KOPT-K1 (cell line): Measurements from ENCODE around the gene MYO1A.

Source experiments
- H3K27ac ChIP-seq: fragments of 200-600 bp; sonication (generic); 2 replicates; pipeline ENCODE4 v1.5.1; 2016; ENCODE audit warnings: antibody characterized with exemption, mild to moderate bottlenecking, low read depth, low read length; ENCODE audit not compliant: poor library complexity, severe bottlenecking
- H3K36me3 ChIP-seq: fragments of 200-600 bp; sonication (generic); 2 replicates; pipeline ENCODE4 v1.5.1; 2017; ENCODE audit warnings: antibody characterized with exemption, mild to moderate bottlenecking, low read length, moderate library complexity; ENCODE audit not compliant: insufficient read depth
- H3K9me3 ChIP-seq: fragments of 200-600 bp; sonication (generic); 2 replicates; pipeline ENCODE4 v1.5.1; 2017; ENCODE audit warnings: antibody characterized with exemption, low read length, mild to moderate bottlenecking; ENCODE audit not compliant: insufficient read depth, poor library complexity, severe bottlenecking

MYO1A gene

DNA sequence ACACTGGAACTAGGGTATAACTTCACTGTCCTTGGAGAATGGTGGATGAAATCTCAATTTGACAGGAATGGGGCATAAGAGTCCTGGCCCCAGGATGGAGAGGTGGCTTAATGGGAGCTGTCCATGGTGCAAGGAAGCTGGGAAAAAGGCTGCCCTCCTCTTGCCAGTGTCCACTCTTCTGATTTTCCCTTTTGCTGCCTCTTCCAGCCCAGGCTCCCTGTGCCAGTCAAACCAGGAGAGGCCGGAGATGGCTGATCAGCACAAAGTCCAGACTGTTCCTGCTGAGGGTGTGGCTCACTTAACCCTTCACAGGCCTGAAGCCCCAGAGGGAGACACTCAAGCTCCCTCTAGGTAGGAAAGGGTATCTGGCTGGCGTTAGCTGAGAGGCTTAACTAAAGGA lies at the start of gene MYO1A:
MYO1A (minus strand) TSS at position 240 of the 400 bp plus-strand sequence. CDS start 1,806 bp downstream, outside the sequence.
- peaks cover 6% of the 10 kb centered on the region for H3K9me3 ChIP-seq

DNA sequence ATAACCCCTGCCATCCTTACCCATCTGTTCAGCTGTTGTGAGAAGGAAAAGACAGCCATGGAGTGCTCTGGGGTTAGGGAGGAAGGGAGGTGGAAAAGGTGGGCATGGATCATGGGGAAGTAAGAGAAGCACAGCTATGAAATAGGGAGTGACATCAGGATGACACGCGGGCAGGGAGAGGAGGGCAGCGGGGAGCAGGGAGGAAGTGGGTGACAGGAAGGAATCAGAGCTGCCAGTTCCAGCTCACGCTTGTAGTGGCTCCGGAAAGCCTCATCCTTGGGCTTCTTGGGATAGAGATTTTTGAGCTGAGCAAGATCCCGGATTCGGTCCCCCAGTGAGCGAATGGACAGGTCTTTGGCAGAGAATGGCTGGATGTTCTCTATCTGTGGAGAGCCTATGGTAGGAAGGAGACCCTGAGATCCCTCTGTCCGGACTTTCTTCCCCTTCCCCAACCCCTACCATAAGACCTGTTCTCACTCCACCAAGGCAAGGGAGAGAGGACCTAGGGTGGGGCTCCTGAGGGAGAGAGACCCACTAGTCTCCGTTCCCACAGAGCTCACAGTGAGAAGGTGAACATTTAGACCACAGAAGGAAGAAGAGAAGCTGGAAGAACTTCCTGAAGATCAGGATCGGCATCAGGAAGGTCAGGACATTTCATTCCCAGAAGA lies 49.3 kb upstream of the MYO1A start:
- H3K36me3 ChIP-seq: peaks cover 86% of the 10 kb centered on the region
- H3K9me3 ChIP-seq: no peaks in the 10 kb centered on the region
- no peak overlapping the region for H3K27ac ChIP-seq

More for the DNA sequence above, at the start of gene MYO1A:
- Histone ChIP-seq H3K36me3 (peaks cover 6% of the 10 kb centered on the region), H3K27ac (peak within 1 kb of the TSS; percentile 74)

DNA sequence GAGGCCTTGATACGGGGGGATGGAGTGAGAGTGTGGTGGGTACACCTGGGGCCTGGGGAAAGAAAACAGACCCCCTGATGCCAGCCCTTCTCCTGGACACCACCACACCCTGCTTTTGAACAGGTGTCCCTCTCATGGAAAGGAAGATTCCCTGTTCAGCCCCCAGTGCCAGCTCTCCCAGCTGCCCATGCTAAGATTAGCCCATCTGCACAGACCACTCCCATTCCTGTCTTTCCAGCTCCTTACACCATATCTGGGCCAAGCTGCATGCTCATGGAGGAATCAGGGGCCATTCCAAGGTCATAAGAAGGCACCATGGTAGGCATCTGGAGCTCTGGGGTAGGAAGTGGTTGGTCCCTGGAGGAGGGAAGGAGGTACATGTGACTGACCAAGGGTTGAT lies 48.6 kb upstream of the MYO1A start:
- no peak overlapping the region for H3K27ac ChIP-seq
- no peaks in the 10 kb centered on the region for H3K9me3 ChIP-seq
- peaks cover 85% of the 10 kb centered on the region for H3K36me3 ChIP-seq

DNA sequence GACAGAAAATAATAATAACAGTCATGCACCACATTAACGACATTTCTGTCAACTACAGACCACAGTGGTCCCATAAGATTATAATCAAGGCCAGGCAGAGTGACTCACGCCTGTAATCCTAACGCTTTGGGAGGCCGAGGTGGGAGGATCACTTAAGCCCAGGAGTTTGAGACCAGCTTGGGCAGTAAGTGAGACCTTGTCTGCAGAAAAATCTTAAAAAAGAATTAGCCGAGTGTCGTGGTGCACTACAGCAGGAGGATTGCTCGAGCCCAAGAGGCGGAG lies 47.6 kb upstream of the MYO1A start:
- H3K9me3 ChIP-seq: no peaks in the 10 kb centered on the region
- H3K36me3 ChIP-seq: peaks cover 89% of the 10 kb centered on the region
- no peak overlapping the region for H3K27ac ChIP-seq

DNA sequence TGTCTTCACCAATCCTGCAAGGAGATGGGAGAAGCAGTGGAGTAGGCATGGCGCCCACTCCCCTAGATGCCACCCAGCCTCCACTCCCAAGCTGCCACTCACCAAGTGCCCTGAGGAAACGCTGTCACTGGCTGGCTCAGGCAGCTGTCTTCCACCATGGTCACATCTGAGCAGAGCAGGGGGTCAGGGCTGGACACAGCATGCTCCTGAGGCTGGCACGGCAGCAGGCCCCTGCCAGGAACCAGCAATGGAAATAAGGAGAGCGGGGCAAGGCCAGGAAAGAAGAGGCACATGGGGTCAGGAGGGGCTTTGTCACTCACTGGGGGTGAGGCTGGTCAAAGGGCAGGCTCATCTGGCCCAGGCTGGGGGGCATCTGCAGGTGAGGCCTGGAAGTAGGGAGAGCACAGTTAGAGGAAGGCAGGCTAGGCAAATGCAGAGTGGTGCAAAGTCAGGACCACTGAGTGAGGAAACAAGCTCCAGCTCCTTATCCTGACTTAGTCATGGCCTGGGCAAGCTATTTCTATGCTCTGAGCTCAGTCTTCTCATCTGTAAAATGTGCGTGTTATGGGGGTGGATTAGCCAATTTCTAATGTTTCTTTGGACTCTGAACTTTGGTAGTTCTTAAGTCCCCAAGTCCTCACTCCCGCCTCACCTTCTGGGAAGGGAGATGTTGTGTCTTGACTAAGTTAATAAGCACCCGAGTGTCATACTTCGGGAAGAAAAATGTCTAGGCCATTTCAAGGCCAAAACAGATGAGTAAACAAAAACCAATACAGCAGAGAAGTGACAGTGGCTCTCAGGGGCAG lies 47.0 kb upstream of the MYO1A start:
- Histone ChIP-seq H3K36me3 (peaks cover 89% of the 10 kb centered on the region), H3K9me3 (no peaks in the 10 kb centered on the region), H3K27ac (no peak overlapping the region)

DNA sequence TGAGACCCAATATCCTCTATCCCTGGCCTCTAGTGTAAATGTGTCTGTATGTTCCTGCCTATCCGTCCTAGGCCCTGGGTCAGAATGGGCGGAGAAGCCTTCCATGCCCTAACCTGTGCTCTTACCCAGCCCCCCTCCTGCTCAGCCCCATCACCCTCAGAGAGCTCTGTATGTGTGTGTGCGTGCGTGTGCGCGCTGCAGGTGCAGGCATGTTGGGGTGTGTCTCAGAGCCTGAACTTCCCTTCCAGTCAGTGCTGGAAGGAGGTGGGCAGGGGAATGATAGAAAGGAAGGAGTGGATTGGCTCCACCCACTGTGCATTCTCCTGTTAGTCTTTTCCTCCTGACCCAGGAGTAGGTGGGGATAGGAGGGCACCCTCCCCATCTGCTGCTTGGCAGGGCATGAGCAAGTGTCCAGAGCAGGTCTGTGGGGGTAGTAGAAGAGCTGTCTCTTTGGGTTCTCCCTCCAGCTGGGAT lies 46.2 kb upstream of the MYO1A start:
- peaks cover 93% of the 10 kb centered on the region for H3K36me3 ChIP-seq

DNA sequence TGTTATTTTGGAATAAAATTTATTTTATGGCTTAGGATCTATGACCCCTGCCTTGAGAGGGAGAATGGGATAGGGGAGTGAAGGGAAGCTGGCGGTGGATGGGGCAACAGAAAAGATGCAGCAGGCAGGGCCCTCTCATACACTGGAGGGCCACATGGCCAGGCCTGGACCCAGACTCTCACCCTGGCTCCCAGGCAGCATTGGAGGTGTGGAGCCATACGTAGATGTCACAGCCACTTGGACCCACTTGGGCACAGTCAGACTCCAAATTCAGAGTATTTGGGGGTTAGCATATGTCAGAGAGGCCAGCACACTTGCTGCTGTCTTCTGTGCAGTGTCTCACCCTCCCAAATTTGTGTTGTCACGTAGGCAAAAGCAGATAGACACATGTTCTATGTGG lies 45.5 kb upstream of the MYO1A start:
- H3K9me3 ChIP-seq: no peaks in the 10 kb centered on the region
- no peak overlapping the region for H3K27ac ChIP-seq
- peaks cover 94% of the 10 kb centered on the region for H3K36me3 ChIP-seq

More for the DNA sequence above, 46.2 kb upstream of the MYO1A start:
- H3K9me3 ChIP-seq: no peaks in the 10 kb centered on the region
- H3K27ac ChIP-seq: no peak overlapping the region

DNA sequence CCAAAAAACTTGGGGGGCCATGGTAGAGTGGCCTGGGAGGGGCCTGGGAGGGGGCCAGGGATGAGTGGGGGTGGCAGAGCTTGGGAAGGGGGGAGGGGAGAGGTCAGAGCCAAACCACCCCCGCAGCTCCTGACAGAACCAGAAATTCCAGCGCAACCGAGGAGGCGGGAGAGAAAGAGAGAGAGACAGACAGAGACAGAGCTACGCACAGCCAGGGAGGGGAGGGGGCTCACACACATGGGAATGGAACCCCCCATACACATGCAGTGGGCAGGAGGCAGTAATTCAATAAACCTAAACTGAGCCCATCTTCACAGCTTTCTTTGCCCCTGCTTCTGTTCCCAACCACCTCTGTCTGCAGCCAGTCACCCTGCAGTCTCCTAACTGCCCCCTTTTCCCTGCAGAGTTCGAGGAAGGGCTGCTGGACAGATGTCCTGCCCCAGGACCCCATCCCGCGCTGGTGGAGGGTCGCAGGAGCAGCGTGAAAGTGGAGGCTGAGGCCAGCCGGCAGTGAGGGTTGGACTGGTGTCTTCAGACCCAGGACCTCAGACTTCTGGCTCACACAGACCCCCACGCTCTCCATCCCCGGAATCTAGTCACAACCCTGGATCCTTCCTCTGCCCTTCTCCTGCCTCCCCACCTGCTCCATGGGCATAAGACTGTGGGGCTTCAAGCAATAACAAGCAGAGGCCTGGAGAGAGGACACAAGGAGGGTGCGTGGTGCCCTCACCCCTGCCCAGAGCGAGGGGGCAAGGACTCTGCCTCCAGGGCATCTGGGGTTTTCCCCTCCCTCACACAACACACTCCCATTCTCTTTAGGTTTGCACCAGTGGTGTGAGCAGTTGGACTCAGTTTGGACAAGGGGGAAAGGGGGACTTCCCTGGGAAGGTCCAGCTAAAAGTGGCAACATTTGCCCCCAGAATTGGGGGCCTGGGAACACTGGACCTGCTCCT lies 44.6 kb upstream of the MYO1A start:
- H3K9me3 ChIP-seq: no peaks in the 10 kb centered on the region
- peak overlapping the region; percentile 19 for H3K27ac ChIP-seq
- peaks cover 84% of the 10 kb centered on the region for H3K36me3 ChIP-seq

DNA sequence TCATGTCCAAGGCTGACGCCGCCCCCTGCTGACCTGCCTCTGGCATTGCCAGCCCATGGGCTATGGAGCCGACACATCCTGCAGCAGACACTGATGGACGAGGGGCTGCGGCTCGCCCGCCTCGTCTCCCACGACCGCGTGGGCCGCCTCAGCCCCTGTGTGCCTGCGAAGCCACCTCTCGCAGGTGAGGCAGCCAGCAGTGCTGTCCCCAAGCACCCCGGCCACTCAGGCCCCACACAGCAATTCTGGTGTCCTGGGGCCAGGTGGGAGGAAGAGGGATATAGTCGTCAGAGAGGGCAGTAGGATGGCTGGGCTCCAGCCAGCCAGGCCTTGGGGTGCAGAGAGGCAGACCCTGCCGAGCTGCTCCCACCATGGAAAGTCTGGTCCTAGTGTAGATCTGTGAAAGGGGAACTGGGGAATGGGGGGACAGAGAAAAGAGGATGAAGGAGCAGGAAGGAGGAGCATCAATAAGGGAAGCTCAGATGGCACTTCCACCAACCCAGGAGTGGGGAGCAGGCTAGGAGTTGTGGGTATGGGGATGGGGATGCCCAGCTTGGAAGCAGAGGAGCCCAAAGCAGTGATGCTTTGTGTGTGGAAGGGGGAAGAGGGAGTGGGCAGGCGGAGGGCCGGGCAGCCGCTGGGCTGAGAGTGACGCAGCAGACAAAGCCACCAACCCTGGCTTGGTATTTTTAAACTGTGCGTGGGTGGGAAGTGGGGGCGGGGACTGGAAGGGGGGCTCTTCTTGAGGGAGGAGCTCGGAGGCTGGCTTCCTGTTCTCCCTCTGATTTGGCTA lies 43.7 kb upstream of the MYO1A start:
- no peaks in the 10 kb centered on the region for H3K9me3 ChIP-seq
- H3K36me3 ChIP-seq: peaks cover 76% of the 10 kb centered on the region
- peak overlapping the region; percentile 47 for H3K27ac ChIP-seq

DNA sequence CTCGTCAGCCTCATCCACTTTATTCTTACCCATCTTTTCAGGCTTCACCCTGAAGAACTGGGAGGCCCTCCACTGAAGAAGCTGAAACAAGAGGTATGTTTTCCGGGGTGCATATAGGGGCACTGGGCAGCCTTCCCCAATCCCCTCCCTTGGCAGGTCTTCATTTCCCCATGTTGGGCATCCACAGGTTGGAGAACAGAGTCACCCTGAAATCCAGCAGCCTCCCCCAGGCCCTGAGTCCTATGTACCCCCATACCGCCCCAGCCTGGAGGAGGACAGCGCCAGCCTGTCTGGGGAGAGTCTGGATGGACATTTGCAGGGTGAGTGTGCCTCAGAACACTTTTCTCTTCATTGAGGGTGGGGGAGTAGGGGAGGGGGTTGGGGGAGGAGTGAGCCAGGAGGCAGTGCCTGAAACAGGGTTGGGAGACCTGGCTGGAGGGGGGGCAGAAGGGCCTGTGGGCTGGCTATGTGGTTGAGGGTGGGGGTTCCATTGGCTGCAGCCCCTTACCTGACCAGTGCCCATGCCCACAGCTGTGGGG lies 43.0 kb upstream of the MYO1A start:
- Histone ChIP-seq H3K36me3 (peaks cover 69% of the 10 kb centered on the region), H3K27ac (no peak overlapping the region), H3K9me3 (no peaks in the 10 kb centered on the region)

DNA sequence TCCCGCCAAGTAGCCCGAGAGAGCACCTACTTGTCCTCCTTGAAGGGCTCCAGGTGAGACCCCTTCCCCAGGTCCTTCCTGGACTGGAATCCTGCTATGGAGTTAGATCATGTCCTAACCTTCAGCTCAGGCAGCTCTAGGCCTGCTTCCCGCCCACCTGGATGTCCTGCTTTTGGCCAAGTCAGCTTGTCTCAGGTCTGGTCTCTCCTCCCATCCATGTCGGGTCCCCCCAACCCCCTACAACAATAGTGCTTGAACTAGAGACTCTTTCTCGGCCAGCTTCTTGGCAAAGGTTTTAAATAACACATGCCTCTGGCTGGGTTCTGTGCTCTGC lies 42.6 kb upstream of the MYO1A start:
- H3K36me3 ChIP-seq: peaks cover 65% of the 10 kb centered on the region
- H3K9me3 ChIP-seq: no peaks in the 10 kb centered on the region
- no peak overlapping the region for H3K27ac ChIP-seq

DNA sequence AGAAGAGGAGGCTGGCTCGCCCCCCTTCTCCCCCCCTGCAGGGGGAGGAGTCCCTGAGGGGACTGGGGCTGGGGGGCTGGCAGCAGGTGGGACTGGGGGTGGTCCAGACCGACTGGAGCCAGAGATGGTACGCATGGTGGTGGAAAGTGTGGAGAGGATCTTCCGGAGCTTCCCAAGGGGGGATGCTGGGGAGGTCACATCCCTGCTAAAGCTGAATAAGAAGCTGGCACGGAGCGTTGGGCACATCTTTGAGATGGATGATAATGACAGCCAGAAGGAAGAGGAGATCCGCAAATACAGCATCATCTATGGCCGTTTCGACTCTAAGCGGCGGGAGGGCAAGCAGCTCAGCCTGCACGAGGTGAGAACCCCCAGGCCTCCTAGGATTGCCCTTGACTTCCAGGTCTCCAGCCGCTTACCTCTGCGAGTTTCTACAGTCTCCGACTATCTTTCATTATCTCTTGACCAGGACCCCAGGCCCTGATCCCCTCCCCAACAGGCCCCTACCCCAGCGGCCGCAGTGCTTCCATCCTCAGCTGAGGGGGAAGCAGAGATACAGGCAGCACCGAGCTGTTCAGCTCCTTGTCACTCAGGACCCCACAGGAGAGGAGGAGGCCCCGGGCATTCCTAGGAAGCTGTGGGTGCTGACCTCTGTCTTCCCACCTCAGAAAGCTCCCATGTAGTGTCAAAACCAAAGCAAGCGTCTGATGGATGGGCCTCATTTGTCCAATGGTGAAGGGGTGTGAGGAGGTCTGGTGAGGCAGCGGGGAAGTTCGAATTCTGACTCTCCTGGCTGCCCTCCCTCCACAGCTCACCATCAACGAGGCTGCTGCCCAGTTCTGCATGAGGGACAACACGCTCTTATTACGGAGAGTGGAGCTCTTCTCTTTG lies 42.0 kb upstream of the MYO1A start:
- peaks cover 58% of the 10 kb centered on the region for H3K36me3 ChIP-seq
- H3K27ac ChIP-seq: no peak overlapping the region
- H3K9me3 ChIP-seq: no peaks in the 10 kb centered on the region

DNA sequence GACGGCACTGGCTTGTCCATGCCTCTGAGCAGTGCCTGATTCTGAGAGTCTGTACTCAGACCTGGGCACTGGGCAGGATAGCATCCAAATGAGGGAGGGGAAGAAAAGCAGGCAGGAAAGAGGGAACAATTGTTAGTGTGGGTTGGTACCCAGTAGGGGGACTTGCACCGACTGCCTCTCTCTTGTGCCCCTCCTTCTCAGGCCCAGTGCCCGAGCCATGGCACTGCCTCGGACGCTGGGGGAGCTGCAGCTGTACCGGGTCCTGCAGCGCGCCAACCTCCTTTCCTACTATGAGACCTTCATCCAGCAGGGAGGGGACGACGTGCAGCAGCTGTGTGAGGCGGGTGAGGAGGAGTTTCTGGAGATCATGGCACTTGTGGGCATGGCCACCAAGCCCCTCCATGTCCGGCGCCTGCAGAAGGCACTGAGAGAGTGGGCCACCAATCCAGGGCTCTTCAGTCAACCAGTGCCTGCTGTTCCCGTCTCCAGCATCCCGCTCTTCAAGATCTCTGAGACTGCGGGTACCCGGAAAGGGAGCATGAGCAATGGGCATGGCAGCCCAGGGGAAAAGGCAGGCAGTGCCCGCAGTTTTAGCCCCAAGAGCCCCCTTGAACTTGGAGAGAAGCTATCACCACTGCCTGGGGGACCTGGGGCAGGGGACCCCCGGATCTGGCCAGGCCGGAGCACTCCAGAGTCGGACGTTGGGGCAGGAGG lies 41.2 kb upstream of the MYO1A start:
- peaks cover 50% of the 10 kb centered on the region for H3K36me3 ChIP-seq
- no peak overlapping the region for H3K27ac ChIP-seq
- H3K9me3 ChIP-seq: no peaks in the 10 kb centered on the region
